DOHH2 (cell line): ENCODE results near the gene CCDC40.

Experiments
- CTCF ChIP-seq: fragments of 200-600 bp; sonication (generic); IDR thresholded peaks from one replicate; pipeline ENCODE4 v1.5.1; 2014; ENCODE audit warnings: antibody characterized with exemption, mild to moderate bottlenecking, low read depth, low read length; ENCODE audit not compliant: poor library complexity, severe bottlenecking
- EZH2phosphoT487 ChIP-seq: fragments of 200-600 bp; sonication (generic); IDR thresholded peaks from 2 replicates; pipeline ENCODE4 v1.6.1; 2017; ENCODE audit warnings: borderline replicate concordance, mild to moderate bottlenecking, antibody characterized with exemption, low read length, moderate library complexity, mixed read lengths

DNA sequence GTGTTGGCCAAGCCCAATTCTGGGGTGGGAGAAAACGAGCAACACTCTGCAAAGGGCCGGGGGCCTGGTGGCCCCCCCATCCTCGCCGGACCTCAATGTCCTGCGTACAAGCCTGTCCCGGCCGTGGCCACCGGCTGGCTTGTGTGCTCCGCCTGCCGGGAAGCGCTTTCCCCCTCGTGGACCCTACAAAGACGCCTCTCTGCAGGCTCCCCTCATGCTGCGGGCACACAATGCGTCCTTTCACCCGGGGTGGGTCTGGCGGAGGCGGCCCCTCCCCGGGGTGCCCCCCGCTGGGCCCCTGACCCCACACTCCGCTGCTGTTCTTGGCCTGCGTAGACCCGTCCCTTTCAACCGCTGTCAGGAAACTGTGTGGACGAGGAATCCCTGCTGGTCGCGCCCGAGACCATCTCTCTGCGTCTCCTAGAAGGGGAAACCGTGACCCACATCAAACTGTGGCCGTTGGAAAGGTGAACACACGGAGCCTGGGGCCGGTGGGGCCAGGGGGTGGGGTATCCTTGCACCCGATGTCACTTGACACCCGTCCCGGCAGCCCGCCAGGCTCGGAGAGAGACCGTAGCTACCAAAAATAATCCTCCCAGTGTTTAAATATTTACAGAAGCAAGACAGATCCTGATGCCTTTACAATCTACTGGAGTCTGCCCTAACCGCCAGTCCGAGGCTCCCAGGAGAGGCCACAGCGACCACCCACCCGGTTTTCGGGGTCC is 44.4 kb upstream of the CCDC40 start:
- TF ChIP-seq CTCF, result no peak
- no peak for TF ChIP-seq EZH2phosphoT487
